Prostate gland (tissue), 2 donors: ENCODE measurements around the gene SLC24A4.

Source experiments
- CTCF ChIP-seq, 4 experiments: fragments of 200-600 bp in 2 of 4; fragments of 450-650 bp in 2 of 4; sonication (generic) in 2 of 4; IDR thresholded peaks; 1 replicate in 3 of 4; 2 replicates in 1 of 4; pipeline ENCODE4 v1.5.1; 2016 to 2019; ENCODE audit warnings: antibody characterized with exemption in 4 of 4, mild to moderate bottlenecking in 2 of 4, moderate library complexity in 2 of 4
- POLR2A ChIP-seq: fragments of 450-650 bp; IDR thresholded peaks from one replicate; pipeline ENCODE4 v1.6.1; 2016; ENCODE audit warnings: antibody characterized with exemption, mild to moderate bottlenecking
- POLR2AphosphoS5 ChIP-seq: sonication (generic); formaldehyde crosslinking; IDR thresholded peaks from one replicate; pipeline ENCODE4 v1.6.1; 2017; ENCODE audit warnings: antibody characterized with exemption

DNA sequence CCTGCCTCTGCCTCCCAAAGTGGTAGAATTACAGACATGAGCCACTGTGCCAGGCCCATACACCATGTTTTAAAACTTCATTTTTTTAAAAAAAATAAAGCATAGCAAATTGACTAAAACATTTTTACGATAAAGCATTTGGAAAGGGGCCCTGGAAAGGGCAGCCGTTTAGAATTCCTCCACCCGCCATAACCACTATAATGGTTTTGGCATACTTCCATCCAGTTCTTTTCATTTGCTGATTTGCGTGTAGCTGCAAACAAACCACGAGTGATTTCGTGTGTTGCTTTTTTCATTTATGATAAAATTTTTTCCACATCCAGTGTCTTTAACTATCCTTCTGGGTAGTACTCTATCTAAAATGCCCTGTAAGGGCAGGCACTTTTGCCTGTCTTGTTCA lies 98.8 kb downstream of the SLC24A4 start:
- TF ChIP-seq POLR2A (no peak), CTCF (IDR thresholded peaks at IDR 0.05) (no peak), POLR2AphosphoS5 (no peak)
